Posterior cingulate gyrus (tissue), 11 donors: Measurements from ENCODE around the gene RNF145.
"Not testable (repeated sequence)": the region's sequence is repeated elsewhere in the genome, so short reads cannot be mapped to it uniquely, and the experiment has no call there.

ENCODE experiments used
- DNase-seq, 10 donors: peaks; one replicate each; pipeline versions ENCODE4 v3.0.0 to v3.0.0-alpha.2; 2020 to 2021; ENCODE audit warnings: mixed read lengths in 3 of 10
- intact Hi-C: fragments of 100-400 bp; cut with DNase I; formaldehyde crosslinking; loops from one replicate; pipeline ENCODE4 v1.15.1; 2023

The RNF145 gene

DNA sequence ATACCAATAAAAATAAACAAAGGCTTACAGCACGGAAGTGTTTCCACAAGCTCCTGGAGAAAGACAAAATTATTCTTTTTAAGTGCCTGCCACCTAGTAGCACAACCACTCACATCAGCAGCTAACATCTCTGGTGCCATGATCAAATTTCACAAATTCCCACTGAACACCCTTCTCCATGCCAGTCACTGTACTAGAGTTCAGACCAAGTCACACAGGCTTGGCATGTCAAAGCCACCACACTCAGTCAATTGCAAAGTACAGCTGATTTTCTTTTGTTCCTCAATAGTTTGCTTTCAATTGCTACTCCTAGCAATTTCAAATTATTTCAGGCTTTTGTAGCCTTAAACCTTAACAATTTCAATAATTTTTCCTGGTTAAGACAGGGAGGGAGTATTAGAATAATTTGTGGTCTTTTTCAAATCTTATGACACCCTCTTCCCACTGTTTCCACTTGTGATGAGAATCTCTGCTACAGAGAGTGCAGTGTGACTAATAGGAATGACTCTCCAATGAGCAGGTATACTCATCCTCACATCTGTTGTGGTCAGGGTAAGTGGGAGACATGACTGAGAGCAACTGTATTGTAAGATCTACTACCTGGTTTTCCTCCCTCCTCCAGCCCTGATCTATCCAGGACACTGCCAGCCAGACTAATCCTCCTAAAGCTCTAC, 46.2 kb downstream of the RNF145 start:
- DNase-seq: no peak
- intact Hi-C loops: no loop called here

DNA sequence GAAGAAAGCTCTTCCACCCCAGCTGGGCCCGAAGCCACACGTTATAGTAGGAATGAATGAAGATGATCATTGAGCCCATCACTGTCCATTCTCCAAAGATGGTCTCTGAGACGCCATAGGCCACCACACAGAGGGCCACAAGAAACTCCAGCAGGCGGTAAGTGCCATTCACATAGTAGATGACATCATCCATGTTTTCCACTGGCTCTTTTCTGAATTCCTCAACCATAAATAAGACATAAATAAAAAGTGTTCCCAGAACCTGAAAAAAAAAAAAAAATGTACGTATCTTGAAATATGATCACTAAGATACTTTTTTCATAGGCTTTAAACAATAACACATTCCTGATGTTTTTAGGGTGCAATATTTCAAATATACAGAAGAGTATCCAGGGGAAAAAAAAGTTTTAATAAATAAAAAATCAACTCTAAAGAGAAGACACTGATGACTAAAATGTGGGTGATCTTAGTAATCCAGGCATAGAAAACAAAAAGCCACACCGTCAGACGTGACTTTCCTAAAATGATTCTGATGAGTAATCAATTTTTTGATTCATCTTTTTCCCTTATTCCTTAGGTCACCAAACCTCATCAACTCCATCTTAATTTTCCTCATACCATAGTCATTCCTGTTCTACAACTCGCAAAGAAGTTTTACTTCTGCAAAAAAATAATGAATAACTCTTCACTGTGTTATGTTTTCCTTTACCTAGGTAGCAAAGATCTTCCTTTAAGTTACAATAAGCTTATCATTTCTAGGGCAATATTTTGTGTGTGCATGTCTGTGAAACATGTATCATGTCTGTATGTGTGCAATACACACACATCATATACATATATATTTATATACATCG, 47.8 kb downstream of the RNF145 start:
- intact Hi-C loops: no loop called here
- no peak for DNase-seq

DNA sequence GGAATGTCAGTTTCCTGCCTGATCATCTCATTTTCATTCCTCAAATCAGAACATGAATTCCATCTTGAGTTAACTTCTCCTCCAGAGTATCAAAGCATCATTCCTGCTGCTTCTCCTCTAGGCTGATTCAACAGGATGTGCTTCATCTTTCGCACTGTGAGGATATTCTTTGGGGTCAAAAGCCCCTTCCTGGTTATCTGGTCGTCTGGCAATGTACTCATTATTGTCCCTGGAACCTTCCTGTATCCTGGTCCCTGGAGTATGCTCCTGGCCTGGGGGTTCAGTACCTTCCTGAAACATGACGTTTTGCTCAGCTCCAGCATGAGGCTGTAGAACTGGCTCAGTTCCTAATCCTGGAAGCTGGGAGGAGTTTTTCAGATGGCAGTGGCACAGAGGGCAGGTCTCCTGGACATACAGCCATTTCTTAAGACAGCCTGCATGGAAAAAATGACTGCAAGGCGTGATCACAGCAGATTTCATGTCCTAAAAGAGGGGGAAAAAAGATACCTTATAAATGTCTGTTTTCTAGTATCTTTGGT, 50.7 kb downstream of the RNF145 start:
- intact Hi-C loops: loop anchor here (5.0 kb wide), 2 partner anchors 49 to 104 kb away; partner anchors contain the start of genes RNF145 and UBLCP1
- not testable (repeated sequence) for DNase-seq

DNA sequence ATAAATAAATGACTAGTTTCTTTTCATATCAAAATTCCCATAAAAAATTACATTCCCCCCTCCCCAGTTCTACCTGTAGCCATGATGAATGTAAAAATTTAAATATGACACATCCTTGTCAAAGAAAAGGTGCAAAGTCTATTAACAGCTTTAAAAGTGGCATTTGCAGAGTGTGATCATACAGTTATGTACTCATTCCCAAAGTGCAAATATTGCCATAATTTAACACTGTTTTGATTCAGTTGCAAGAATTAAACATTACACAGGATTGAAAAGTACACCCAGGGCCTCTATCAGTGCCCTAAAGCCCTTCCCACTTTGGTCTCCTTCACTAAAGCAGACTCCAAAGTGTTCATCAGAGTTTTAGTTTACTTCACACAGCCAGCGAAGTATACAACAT, 51.8 kb downstream of the RNF145 start:
- intact Hi-C loops: loop anchor here (5.0 kb wide), 2 partner anchors 50 to 105 kb away; partner anchors contain the start of genes RNF145 and UBLCP1
- no peak for DNase-seq

DNA sequence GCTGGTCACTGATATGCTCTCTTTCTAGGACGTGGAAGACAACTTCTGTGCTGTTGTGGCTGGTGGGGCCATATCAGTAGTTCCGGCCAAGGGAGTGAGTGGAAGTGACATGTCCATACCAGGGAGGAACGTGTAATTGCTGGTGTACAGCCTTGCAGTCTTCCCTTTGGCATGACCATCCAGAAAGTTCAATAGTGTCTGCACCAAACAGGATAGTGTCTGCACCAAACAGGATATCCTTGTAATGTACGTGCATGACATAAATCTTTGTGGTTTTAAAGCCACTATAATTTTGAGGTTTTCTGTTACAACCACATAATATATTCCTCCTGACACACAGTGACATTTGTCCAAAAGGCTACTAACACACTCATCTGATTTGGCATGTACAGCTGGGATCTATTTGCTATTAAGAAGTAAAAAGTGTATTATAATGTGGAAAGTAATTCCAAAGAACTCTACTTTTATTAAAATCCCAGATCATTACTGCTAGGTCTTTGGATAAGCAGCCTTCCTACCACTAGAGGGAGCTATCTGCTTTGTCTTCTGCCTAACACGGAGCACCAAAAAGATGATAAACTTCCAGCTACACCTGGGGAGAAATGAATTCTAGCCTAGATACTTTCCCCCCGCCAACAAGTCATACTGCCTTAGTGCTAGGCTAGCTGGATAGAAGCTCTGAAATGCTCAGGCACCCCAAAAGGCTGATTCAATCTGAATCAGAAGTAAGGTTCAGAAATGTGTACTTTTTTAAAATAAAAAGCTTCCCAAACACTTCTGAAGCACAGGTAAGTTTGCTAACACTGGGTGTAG, 52.7 kb downstream of the RNF145 start:
- intact Hi-C loops: loop anchor here (5.0 kb wide), 2 partner anchors 51 to 106 kb away; partner anchors contain the start of genes RNF145 and UBLCP1

DNA sequence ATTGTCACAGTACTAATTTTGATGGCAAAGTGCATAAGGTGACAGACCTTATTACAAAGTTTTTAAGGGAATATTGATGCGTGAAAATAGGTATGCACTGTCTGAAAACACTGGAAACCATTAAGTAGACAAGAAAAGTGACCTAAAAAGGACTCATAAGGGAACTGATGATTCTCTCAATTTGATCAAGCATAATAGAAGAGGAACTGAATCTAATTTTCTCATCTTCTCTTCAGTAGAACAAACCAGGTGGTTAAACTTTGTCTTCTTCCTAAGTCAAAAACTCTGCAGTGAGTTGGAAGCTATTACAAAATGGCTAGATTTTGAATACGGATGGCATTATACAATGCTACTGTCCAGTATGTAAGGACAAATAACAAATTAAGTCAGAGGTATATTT, 53.4 kb downstream of the RNF145 start:
- DNase-seq: no peak
- intact Hi-C loops: loop anchor here (5.0 kb wide), 2 partner anchors 51 to 106 kb away; partner anchors contain the start of genes RNF145 and UBLCP1

More for the DNA sequence above, 52.7 kb downstream of the RNF145 start:
- DNase-seq: peak in 1 of 10 donors; percentile 17

DNA sequence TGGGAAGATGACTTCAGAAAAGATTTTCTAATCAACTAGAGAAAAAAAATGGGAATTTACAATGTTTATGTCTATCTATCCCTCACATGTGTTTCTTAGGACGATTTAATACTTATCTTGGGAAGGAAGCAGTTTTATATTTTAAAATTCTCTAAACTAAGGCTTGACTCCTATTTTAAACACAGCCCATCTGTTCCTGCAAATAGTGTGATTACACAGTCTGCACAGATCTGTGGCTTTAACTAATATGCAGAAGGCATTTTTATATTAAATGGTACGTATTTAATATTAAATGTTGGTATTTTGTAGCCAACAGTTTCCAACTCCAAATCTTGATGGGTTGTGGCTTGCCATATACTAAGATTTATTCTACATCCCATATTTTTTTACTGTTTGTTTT, 56.5 kb downstream of the RNF145 start:
- intact Hi-C loops: no loop called here
- DNase-seq: no peak

DNA sequence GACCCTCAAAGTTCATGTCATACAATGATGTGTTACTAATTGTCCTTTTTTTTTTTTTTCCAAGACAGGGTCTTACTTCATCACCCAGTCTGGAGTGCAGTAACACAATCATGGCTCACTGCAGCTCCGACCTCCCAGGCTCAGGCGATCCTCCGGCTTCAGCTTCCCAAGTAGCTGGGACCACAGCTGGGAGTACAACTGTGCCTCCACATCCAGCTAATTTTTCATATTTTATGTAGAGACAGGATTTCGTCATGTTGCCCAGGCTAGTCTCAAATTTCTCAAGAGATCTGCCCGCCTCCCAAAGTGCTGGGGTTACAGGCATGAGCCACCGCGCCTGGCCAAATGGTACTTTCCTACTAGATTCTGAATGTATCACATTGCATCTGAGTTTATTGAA, 60.3 kb downstream of the RNF145 start:
- intact Hi-C loops: no loop called here

DNA sequence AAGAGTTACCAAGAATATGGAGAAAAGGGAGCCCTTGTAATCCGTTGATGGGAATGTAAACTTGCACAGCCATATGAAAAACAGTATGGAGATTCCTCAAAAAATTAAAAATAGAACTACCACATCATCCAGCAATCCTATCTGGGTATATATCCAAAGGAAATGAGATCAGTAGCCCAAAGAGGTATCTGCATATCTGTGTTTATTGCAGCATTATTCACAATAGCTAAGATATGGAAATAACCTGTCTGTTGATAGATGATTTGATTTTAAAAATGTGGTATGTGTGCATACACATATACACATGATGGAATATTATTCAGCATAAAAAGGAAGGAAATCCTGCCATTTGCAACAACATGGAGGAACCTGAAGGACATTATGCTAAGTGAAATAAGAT, 61.4 kb downstream of the RNF145 start:
- intact Hi-C loops: no loop called here
- no peak for DNase-seq

More for the DNA sequence above, 60.3 kb downstream of the RNF145 start:
- peak in 1 of 10 donors; percentile 59 for DNase-seq

DNA sequence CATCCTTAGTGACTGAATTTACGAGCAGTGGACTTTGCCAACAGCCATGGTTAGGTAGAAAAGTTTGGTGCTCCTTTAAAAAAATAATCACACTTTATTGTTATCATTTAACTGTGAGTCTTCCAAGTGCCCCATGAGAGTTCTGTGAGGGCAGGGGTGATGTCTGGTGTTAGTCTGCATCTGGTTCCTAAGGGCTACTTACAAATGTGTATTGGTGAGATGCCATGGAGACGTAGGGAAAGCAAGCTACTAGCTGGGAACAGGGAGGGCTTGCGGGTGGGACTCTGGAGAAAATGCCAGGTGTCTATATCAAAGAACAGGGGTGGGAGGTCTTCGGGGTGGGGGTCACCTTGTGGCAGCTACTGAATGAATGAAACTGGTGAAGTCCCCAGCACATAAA, 62.5 kb downstream of the RNF145 start:
- no peak for DNase-seq
- intact Hi-C loops: no loop called here

DNA sequence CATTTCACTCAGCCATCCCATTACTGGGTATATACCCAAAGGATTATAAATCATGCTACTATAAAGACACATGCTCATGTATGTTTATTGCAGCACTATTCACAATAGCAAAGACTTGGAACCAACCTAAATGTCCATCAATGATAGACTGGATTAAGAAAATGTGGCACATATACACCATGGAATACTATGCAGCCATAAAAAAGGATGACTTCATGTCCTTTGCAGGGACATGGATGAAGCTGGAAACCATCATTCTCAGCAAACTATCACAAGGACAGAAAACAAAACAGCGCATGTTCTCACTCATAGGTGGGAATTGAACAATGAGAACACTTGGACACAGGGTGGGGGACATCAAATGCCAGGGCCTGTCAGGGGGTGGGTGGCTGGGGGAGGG, 64.2 kb downstream of the RNF145 start:
- DNase-seq, intact Hi-C loops: not testable (repeated sequence)

DNA sequence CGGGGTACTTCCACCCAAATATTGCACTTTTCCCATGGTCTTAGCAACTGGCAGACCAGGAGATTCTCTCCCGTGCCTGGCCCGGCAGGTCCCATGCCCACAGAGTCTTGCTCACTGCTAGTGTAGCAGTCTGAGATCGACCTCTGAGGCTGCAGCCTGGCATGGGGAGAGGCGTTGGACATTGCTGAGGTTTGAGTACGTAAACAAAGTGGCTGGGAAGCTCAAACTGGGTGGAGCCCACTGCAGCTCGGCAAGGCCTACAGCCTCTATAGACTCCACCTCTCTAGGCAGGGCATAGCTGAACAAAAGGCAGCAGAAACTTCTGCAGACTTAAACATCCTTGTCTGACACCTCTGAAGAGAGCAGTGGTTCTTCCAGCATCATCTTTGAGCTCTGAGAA, 69.6 kb downstream of the RNF145 start:
- peak in 1 of 10 donors; percentile 41 for DNase-seq
- intact Hi-C loops: no loop called here

DNA sequence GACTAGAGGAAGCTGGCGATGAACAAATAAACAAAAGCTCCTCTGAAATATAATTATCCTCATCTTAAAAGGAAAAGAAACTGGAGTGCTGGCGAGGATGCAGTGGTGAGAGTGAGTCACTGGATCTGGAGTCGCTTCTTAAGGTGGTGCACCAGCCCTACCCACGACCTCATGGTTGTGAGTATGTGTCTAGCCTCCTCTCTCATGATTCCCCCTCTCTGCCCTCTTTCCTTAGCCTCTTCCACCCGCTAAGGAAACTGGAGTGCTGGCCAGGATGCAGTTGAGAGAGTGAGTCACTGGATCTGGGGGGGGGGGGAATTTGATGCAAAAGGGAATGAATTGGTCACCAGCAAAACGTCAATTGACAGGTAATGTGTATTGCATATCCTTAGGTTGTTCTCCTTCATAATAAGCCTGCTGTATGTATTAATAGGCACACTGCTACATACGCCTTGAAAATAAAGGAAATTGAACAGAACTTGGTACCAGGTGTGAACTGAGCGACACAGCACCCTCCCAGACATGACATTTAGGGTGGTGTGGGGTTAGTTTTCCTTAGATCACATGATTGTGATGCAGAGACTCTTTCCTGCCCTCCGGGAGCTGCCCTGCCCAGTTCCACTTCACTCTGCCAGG, 73.3 kb downstream of the RNF145 start:
- no peak for DNase-seq
- intact Hi-C loops: no loop called here

DNA sequence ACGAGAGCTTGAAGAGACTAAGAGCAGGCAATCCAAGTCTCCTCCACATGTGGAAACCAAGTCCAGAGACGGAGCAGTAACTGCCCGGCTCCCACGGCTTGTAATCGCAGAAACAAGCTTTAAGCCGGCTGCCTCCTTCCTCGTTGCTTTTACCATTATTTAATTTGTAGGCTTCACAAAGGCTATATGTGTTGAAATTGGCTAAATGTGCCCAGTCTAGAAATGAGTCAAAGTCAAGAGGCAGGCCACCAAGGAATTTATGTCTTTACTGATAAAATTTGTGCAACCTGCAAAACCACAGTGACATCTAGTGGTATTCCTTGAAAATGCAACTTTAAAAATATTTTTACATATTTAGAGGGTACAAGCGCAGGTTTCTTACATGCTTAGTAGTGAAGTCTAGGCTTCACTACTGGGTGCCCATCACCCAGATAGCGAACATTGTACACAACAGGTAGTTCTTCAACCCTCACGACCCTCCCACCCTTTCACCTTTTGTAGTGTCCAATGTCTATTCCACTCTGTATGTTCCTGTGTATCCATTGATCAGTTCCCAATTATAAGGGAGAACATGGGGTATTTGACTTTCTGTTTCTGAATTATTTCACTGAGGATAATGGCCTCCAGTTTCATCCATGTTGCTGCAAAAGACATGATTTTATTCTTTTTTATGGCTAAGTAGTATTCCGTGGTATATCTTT, 76.2 kb downstream of the RNF145 start:
- intact Hi-C loops: no loop called here

DNA sequence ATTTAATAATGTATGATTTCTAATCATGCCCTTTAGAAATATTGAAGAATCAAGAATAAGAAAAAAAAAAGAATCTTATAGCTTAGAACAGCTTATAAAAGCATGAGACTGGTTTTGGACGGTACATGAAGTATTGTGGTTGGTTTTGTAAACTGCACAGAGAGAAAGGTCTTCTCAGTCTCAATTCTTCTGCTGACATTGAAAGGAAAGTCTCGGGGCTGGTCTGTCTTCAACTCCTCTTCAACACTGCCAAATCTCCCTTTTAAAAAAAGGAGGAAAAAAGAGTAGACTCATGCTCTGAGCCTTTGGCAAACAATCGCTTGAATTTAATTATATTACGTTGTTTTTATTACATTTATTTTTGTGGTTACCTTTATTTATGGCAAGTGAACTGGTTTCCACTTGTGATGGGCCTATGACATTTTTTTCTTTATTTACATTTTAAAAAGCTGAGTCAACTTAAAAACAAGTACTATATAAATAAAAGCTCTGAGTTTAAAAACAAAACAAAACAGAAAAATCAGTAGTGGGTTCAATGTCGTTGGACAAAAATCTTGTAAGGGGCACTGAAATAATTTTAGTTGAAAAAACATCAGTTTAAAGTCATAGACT, 76.8 kb downstream of the RNF145 start:
- intact Hi-C loops: no loop called here
- DNase-seq: no peak

More for the DNA sequence above, 76.2 kb downstream of the RNF145 start:
- peak in 1 of 10 donors; percentile 53 for DNase-seq

DNA sequence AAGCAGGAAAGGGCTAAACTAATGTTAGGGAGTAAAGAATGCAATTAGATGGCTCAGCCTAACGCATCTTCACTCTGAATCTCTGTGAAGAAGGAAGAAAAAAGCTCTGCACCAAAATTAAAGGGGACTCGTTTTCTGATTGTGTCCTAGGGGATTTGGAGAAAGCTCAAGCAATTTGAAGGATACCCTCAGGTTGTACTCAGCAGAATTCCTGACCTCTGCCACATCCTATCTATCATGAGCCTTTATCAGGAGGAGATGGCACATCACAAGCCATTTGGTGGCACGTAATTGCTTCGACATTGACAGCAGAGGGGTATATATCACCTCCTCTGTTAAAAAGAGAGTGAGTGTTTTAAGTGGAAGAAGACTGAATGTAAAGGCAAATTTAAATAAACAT, 77.4 kb downstream of the RNF145 start:
- DNase-seq: no peak
- intact Hi-C loops: no loop called here

DNA sequence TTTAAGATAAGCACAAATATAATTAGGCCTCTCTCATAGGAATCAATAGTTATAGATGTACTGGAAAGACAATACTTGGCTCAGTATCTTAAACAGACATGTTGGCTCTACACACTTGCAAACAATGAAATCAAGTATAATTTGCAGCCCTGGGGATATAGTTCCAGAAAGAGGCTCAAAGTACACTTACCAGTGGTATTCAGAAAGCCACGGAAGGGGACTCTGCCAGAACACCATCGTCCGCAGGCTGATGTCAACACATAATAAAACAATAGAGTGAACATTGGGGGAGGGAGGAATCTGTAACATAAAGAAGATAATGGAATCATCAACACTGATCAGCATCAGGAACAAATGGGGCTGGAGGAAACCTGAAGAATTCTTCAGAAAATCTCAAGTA, 78.5 kb downstream of the RNF145 start:
- intact Hi-C loops: no loop called here
- no peak for DNase-seq

DNA sequence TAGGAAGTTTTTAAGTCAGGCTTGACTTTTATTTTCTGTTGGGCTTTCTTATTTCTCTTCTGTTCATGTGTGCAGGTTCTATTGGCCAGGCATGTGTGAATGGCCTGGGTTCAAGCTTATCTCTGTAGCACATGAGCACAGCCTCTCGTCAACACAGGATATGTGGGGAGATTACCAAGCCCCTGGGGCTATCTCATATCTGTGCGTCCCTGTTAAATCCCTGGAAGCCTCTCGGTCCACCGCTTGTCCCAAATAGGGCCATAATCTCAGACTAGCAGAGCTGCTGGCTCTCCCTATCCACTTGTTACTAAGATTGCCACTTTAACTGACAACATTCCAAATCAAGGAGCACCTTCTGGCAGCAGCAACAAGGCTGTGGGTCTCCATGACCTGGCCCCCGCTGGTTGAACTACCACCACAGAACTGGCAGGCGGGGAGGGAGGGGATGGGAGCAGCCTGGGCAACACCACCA, 81.2 kb downstream of the RNF145 start:
- intact Hi-C loops: no loop called here
- DNase-seq: no peak

DNA sequence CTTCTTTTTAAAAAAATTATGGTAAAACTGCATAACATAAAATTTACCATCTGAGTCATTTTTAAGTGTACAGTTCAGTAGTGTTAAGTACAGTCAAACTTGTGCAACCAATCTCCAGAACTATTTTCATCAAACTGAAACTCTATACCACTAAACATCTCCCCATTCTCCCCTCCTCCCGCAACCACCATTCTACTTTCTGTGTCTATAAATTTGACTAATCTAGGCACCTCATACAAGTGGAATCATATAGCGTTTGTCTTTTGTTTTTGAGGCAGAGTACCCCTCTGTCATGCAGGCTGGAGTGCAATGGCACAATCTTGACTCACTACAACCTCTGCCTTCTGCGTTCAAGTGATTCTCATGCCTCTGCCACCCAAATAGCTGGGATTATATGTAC, 85.7 kb downstream of the RNF145 start:
- no peak for DNase-seq
- intact Hi-C loops: no loop called here
